Activated naive CD4-positive, alpha-beta T cell treated with anti-CD3 and anti-CD28 coated beads, Interleukin-2, amount 50 U/mL, for 72 hours (primary cell): Measurements from ENCODE around the gene RAP1GAP2. TPM values are rescaled to one million over a fixed set of nuclear protein-coding genes. Genes with fewer than 3 reads are reported as not detected.
"Not testable (repeated sequence)": the region's sequence is repeated elsewhere in the genome, so short reads cannot be mapped to it uniquely, and the experiment has no call there.

Experiments used
- ATAC-seq, 2 donors: fragments of 150-1000 bp; cut with Tn5 transposase; 2 replicates each; pipeline ENCODE4 v1.10.0; 2021; ENCODE audit warnings: mild to moderate bottlenecking in 2 of 2, moderate library complexity in 2 of 2
- DNase-seq, 2 donors: peaks; one replicate each; pipeline ENCODE4 v3.0.0; 2021 to 2022; ENCODE audit warnings: low spot score in 2 of 2
- H3K27ac Mint-ChIP-seq, 2 donors: one replicate each; pipeline ENCODE4 v1.8.0; 2022; ENCODE audit warnings: mild to moderate bottlenecking in 2 of 2, mixed read lengths in 2 of 2
- H3K36me3 Mint-ChIP-seq, 2 donors: one replicate each; pipeline ENCODE4 v1.8.0; 2022; ENCODE audit warnings: mixed read lengths in 2 of 2
- H3K9me3 Mint-ChIP-seq, 2 donors: one replicate each; pipeline ENCODE4 v1.8.0; 2022; ENCODE audit warnings: mixed read lengths in 2 of 2
- total RNA-seq, 2 donors: library from RNA; stranded (reverse); gene quantifications; one replicate each; pipeline ENCODE4 v1.2.3, GENCODE V29; 2022

RAP1GAP2 gene
- total RNA-seq, 2 donors from 2014 or later, result 0.29 to 0.50 TPM

DNA sequence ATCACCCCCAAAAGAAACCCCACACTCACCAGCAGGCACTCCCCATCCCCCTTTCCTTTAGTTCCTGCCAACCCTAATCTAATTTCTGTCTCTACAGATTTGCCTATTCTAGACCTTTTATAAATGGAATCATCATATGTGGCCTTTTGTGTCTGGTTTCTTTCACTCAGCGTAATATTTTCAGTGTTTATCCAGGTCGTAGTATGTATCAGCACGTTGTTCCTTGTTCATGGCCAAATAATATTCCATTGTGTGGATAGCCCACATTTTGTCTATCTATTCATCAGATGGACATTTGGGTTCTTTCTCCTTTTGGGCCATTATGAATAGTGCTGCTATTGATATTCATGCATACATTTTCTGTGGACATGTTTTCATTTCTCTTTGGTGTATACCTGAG, 193.6 kb downstream of the RAP1GAP2 start:
- no peak for ATAC-seq
- H3K9me3 Mint-ChIP-seq, result no peaks in the 10 kb centered on the region
- no peak overlapping the region for H3K27ac Mint-ChIP-seq
- no peak for DNase-seq
- H3K36me3 Mint-ChIP-seq, result no peaks in the 10 kb centered on the region

DNA sequence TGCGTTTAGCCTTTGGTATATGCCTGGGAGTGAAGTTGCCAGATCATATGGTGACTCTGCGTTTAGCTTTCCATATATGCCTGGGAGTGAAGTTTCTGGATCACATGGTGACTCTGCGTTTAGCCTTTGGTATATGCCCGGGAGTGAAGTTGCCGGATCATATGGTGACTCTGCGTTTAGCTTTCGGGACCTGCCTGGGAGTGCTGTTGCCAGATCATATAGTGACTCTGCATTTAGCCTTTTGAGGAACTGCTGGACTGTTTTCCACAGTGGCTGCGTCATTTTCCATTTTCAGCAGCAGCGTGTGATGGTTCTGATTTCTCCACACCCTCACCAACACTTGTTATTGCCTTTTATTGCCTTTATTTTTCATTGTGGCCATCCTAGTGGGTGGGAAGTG, 194.2 kb downstream of the RAP1GAP2 start:
- H3K27ac Mint-ChIP-seq, result no peak overlapping the region

DNA sequence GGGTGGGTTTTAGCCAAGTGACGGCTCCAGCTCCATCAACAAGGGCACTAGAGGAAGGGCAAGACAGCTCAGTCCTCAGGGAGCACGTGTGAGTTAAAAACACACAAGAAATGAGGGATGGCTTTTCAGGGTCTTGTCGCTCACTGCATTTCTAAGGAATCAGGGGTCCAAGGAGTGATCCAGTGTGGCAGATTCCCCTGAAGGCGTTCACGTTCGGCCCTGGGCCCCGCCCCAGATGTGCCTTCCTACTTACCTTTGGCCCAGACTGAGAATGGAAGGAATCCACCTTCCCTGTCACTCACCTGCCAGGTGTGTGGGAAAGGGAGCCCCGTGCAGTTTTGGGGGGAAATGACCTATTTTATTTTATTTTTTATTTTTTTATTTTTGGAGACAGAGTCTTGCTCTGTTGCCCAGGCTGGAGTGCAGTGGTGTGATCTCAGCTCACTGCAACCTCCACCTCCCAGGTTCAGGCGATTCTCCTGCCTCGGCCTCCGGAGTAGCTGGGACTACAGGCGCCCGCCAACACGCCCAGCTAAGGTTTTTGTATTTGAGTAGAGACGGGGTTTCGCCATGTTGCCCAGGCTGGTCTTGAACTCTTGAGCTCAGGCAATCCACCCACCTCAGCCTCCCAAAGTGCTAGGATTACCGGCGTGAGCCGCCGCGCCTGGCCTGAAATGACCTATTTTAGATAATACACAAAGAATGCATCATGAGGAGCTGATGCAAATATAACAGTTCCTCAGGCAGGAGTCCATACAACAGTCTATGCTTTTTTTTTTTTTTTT, 195.3 kb downstream of the RAP1GAP2 start:
- not testable (repeated sequence) for H3K9me3 Mint-ChIP-seq, H3K27ac Mint-ChIP-seq, ATAC-seq, H3K36me3 Mint-ChIP-seq
- peak in 1 of 2 donors; percentile 23 for DNase-seq

More for the DNA sequence above, 194.2 kb downstream of the RAP1GAP2 start:
- DNase-seq, result peak in 1 of 2 donors; percentile 13
- no peaks in the 10 kb centered on the region for H3K36me3 Mint-ChIP-seq
- no peaks in the 10 kb centered on the region for H3K9me3 Mint-ChIP-seq
- ATAC-seq, result no peak

DNA sequence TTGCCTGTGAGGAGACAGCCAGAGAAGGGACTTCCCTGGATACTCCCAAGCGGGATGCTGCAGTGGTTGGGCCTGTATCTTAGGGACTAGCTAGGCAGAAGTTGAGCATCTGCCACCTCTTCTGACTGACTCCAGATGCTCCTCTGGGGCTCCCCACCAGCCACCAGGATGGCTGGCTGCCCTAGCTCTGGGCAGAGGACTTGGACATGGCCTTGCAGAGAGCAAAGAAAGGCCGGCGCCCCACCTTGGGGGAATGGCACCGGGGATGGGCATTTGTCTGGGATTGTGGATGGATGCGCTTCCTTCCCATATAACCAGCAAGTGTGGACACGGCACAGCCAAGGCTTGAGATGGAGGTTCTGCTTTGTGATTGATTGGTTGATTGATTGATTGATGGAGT, 198.2 kb downstream of the RAP1GAP2 start:
- H3K36me3 Mint-ChIP-seq, result no peaks in the 10 kb centered on the region
- ATAC-seq (no peak), DNase-seq (no peak)
- no peaks in the 10 kb centered on the region for H3K9me3 Mint-ChIP-seq
- H3K27ac Mint-ChIP-seq, result no peak overlapping the region

DNA sequence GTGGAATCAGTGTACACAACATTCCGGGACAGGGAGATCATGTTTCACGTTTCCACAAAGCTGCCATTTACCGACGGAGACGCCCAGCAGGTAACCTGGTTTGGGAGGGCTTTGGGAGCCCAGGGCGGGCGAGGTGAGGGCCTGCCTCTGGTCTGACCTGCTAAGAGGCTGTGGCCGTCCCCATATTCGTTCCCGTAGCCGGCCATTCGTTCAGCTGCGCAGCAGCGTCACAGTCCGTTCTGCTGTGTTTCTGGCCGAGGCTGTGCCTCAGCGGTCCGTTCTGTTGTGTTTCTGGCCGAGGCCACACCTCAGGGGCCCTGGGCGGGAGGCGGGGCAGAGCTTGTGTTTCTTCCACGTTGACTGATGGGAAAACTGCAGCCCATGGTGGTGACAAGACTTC, 199.1 kb downstream of the RAP1GAP2 start:
- H3K27ac Mint-ChIP-seq, result no peak overlapping the region
- H3K36me3 Mint-ChIP-seq, result no peaks in the 10 kb centered on the region
- DNase-seq (no peak), ATAC-seq (no peak)
- H3K9me3 Mint-ChIP-seq, result no peaks in the 10 kb centered on the region

DNA sequence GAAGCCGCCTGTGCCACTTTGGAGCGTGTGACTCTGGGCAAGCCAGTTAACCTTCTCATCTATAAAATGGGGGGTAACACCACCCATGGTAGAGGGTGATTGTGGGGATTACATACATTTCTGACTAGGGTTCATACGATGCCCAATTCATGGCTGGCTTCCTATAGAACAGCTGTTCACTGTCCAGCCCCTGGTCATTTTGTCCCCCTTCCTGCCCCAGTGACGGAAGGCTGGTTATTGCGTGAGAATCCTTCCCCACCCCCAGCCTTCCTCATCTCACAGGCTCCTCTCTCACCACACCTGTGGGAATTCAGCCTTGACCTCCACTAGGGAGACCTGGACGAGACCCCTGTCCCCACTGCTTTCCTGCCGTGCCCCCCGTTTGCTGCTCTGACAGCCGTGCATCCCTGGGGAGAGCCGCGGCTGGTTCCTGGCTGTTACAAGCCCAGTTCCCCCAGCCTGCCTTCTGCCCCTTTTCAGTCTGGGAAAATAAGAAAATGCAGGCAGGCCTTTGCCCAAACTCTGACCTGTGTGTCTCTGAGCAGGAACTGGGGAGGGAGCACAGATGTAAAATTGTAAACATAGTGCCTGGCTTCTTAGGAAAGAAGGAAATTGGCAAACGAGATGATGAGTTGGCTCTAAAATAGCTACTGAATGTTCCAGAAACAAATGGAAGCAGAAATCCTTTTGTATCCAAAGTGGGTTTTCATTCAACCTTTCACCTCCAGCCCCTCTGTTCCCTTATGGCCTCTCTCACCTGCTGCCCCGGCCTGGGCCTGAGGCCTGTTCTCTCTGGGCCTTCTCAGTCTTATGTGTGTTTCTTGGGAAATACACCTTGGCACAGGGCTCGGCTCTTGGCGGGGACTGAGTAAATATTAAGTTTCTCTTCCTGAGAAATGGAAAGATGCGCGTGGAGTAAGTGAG, 199.9 kb downstream of the RAP1GAP2 start:
- no peak overlapping the region for H3K27ac Mint-ChIP-seq
- no peaks in the 10 kb centered on the region for H3K9me3 Mint-ChIP-seq
- ATAC-seq, result no peak
- DNase-seq, result no peak
- no peaks in the 10 kb centered on the region for H3K36me3 Mint-ChIP-seq

DNA sequence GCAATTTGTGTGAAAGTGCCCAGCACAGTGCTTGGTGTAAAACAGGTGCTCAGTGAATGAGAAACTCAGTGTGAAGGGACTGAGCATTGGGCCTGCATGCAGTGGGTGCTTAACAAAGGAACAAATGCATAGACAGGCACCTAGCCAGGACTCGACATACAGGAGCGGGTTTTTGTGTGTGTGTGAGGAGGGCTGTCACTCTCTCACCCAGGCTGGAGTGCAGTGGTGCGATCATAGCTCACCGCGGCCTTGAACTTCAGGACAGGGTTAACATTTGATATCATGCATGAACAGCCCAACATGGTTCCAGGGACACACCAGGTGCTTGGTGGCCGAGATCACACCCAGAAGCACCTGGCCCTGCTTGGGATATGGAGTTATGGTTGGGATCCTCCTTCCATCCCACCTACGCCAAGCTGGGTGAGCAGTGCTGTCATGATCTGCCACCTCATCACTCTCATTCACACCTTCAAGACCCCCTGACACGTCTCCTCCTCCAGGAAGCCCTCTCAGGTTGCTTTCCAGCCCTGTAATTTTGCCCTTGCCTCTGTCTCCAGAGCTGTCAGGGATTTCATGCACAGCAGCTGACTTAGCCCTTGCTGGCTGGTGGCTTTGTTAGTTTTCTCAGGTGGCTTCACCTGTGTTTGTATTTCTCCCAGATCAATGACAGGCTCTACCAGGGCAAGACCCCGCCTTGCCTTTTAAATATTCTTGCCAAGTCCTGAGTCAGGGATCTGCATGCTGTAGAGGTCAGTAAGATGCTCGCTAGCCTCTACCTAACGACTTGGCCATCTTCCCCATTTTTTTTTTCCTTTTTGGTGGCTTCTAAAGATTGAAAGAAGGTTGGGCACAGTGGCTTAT, 200.8 kb downstream of the RAP1GAP2 start:
- ATAC-seq (no peak), DNase-seq (no peak)
- Mint-ChIP-seq H3K36me3 (no peaks in the 10 kb centered on the region), H3K9me3 (no peaks in the 10 kb centered on the region), H3K27ac (no peak overlapping the region)

DNA sequence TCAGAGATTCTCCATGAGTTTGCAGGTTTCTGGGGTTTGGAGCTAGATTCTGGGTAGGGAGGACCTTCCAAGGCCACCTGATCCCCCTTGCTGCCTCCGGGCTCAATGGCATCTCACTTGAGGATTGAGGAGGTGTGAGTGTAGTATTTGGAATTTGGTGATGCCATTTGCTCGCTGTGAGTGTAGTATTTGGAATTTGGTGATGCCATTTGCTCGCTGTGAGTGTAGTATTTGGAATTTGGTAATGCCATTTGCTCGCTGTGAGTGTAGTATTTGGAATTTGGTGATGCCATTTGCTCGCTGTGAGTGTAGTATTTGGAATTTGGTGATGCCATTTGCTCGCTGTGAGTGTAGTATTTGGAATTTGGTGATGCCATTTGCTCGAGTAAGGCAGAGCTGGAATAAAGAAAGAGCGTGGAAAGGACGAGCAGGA, 202.2 kb downstream of the RAP1GAP2 start:
- H3K9me3 Mint-ChIP-seq, ATAC-seq, H3K27ac Mint-ChIP-seq, DNase-seq, H3K36me3 Mint-ChIP-seq: not testable (repeated sequence)

DNA sequence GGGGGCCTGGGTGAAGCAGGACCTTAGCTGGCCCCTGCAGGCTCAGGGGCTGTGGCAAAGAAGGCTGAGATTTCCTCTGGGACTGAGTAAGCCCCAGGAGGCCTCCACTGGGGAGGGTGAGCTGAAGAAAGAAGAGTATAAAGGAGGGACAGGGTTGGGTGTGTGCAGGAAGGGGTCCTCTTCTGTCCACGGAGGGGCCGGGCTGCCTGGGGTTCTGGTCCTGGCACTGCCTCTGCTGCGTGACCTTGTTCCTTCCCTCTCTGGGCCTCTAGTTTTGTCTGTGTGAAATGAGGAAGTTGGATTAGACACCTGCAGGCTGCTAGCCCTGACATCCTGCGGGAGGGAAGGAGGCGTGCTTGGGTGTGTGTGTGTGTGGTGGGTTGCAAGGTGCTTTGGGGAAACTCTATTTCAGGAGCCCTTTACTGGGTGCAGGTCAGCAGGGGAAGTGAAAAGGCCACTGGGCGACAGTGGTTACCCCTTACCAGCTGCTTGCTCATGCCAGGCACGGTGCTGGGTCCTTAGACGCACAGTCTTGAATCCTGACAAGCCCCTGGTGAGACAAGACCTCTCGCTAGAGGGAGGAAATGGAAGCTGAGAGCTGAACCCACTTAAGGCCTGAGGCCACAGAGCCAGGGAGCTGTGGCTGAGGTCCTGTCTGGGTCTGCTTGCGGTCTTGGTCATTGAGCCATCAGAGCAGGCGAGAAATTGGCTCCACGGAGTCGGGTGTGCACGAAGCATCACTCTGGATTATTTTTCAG, 206.5 kb downstream of the RAP1GAP2 start:
- ATAC-seq (no peak), DNase-seq (no peak)
- no peaks in the 10 kb centered on the region for H3K9me3 Mint-ChIP-seq
- no peaks in the 10 kb centered on the region for H3K36me3 Mint-ChIP-seq
- H3K27ac Mint-ChIP-seq, result no peak overlapping the region

DNA sequence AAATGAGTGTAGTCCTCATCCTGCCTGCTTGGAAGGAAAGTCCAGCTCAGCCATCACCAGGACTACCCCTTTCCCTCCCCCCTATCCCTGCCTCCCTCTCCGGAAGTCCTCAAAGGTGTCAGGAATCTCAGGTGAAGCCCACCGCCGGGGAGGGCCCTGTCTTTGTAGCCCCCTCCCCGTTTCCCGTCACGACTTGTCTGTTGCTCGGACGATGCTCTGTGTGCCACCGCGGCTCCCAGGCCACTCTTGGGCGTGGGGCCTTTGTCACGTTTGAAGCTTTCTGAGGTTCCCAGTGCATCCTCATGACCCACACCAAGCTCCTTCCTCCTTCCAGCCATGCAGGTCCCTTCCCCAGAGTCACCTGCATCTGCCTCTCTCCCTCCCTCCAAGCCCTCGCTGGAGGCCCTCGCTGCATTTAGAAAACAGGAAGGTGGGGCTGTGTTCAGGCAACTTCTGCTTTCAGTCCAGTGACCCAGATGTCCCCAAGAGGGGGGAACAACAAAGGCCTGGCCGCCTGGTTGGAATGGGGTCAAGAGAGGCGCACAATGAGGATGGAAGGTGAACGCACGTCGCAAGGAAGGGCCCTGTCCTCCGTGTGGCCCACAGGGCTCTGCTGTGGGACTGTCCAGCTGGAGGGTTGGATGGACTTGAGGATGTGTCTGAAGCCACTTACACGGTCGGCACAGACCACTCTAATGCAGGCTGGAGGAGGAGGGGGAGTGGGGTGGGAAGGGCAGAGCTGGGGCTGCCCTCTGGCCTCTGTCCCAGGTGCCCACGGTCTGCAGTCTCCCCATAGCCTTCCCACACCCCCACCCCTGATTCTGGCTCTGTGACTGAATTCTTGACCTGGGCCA, 207.3 kb downstream of the RAP1GAP2 start:
- Mint-ChIP-seq H3K36me3 (no peaks in the 10 kb centered on the region), H3K27ac (peak overlapping the region in 1 of 2 donors; percentile 73), H3K9me3 (no peaks in the 10 kb centered on the region)
- ATAC-seq, result no peak
- DNase-seq, result no peak

DNA sequence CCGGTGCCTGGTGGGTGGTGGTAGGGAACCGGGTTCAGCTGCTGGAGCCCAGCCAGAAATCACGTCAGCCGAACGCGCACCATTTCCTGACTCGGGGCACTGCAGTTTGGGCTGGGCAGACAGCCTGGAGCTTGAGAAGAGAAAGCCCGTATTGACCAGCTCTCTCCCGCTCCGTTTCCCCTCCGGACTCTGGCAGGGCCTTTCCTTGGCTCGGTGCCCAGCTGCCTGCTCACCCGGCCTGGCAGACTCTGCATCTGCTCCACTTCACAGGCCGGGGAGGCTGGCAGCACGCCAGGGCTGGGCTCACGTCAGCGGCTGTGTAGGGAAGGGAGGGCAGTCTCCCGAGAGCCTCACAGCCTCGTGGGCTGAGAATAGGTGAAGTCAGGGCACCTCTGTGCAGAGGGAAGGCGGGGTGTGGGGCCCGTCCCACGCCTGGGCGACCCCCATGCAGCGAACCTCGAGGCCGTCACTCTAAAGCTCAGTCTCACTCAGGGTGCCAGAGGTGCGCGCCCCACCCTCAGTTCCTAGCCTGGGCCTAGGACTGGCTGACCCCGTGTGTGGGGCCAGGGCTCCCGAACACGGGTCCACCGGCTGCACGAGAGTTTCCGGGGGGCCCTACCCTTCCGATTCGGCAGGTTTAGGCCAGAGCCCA, 208.0 kb downstream of the RAP1GAP2 start:
- peak; percentile 53 to 63 for DNase-seq
- Mint-ChIP-seq H3K36me3 (no peaks in the 10 kb centered on the region), H3K27ac (peak overlapping the region in 1 of 2 donors; percentile 73), H3K9me3 (no peaks in the 10 kb centered on the region)
- ATAC-seq, result peak; percentile 65 to 82

DNA sequence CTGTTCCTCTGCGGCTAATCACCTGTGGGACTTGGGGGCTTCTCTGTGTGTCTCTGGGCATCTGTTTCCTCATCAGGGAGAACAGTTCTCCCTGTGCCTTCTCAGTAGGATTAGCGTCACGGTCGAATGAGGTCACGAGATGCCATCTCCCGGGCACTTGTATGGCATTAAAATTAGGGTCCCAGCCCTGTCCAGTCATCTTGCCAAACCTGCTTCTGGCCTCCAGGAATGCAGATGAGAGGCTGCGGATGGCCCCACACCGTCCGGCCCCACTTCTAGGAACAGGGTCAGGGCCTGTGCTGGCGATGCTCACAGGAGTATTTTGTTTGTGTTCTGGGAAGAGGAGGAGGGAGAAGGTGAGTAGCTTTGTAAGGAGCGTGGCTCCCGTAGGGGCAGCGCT, 208.7 kb downstream of the RAP1GAP2 start:
- DNase-seq (no peak), ATAC-seq (no peak)
- no peaks in the 10 kb centered on the region for H3K9me3 Mint-ChIP-seq
- no peak overlapping the region for H3K27ac Mint-ChIP-seq
- no peaks in the 10 kb centered on the region for H3K36me3 Mint-ChIP-seq

DNA sequence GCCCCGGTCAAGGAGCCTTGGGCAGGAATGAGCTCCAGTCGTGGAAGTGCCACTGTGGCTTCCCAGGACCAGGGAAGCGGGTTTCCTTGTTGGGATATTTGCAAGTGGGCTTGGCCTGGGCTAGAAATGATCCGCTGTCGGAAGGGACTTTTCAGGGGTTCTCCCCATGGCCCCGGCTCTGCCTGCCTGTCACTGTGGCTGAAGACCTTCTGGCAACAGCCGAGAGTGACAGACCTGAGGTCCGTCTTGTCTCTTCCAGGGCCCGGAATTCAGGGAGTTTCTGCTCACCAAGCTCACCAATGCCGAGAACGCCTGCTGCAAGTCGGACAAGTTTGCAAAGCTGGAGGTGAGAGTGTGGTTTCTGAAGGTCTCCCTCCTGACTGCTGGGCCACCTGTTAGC, 209.5 kb downstream of the RAP1GAP2 start:
- no peaks in the 10 kb centered on the region for H3K9me3 Mint-ChIP-seq
- ATAC-seq, result no peak
- DNase-seq, result no peak
- no peak overlapping the region for H3K27ac Mint-ChIP-seq
- H3K36me3 Mint-ChIP-seq, result no peaks in the 10 kb centered on the region

DNA sequence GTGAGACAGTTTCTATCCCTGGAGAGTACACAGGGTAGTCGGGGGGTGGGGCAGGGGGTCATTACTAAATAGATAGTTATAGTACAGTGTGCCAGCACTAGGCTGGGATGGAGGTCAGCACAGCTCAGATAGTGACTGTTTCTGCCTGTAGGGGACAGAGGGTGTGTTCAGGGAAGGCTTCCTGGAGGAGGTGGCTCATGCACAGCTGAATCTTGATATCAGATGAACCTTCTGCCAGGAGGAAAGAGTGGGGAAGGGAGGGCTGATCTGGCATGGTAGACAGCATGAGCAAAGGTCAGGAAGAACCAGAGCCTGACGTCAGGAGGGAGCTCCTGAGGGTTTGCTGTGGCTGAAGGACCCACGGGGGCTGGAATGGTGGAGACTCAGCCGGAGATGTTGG, 210.6 kb downstream of the RAP1GAP2 start:
- Mint-ChIP-seq H3K27ac (no peak overlapping the region), H3K36me3 (no peaks in the 10 kb centered on the region), H3K9me3 (no peaks in the 10 kb centered on the region)
- ATAC-seq (no peak), DNase-seq (no peak)

DNA sequence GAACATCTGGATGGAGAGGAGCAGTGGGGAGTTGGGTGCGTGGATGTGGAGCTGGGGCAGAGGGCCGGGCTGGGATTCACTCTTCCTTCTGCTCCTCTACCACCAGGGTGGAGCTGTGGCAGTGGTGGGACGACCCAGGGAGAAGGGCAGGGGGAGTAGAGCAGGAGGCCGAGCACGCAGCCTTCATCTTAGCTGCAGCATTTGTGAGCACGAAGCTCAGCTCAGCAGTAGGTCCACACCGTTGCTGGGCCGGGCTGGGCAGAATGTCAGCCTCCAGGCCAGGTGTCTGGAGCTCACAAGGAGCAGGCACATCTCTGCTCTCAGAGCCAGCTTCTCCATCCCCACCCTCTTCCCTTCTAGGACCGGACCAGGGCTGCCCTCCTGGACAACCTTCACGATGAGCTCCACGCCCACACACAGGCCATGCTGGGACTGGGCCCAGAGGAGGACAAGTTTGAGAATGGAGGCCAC, 211.4 kb downstream of the RAP1GAP2 start:
- ATAC-seq (no peak), DNase-seq (no peak)
- no peak overlapping the region for H3K27ac Mint-ChIP-seq
- H3K9me3 Mint-ChIP-seq, result no peaks in the 10 kb centered on the region
- H3K36me3 Mint-ChIP-seq, result no peaks in the 10 kb centered on the region
